GM19468 (cell line): ENCODE results near the gene KRT6B.
"Not testable (repeated sequence)": the region's sequence is repeated elsewhere in the genome, so short reads cannot be mapped to it uniquely, and the experiment has no call there.

Experiments used
- ATAC-seq: cut with Tn5 transposase; IDR thresholded peaks from one replicate; pipeline ENCODE4 v1.9.1; 2021; ENCODE audit warnings: mild to moderate bottlenecking, moderate library complexity, moderate number of reproducible peaks; ENCODE audit not compliant: unreplicated experiment; ENCODE audit errors: extremely low read depth

KRT6B gene

DNA sequence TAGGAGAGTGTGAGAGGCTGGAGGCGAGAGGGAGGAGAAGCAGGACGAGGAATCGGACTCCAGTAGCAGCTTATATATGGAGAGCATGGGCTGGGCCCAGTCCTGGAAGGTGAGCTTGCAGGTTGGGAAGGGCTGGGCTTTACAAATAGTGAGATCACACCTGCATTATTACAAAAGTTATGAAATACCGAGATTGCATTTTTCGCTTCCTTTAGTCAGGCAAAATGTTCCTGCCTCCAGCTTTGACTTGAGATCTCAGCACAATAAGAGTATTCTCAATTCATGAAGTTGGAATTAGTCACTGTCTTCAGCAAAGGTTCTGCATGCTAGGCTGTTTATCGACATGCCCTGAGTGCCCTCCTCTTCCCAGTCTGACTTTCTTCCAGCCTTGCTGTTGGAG is at the start of gene KRT6B:
KRT6B (minus strand) TSS at position 46 of the 400 bp plus-strand sequence. CDS start 68 bp downstream, outside the sequence.
- no peak for ATAC-seq

GRCh38 chr12:52501490-52501889 is 49.5 kb upstream of the KRT6B start:
- no peak for ATAC-seq

DNA sequence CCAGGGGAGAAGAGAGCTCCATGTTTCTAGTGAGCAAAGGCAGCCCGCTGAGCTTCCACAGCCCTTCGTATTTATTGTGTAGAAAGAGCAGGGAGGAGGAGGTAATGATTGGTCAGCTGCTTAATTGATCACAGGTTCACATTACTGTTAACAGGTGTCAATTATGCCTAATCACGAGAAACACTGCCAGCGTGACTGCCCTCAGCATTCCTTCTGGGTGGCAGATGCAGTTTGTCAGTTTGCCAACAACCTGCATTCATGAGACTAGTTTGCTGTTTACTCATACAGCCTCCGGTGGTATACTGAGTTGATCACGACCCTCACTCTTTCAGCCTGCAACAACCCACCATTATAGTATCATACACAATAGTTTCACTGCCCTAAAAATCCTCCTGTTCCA is 48.6 kb upstream of the KRT6B start:
- ATAC-seq, result not testable (repeated sequence)

DNA sequence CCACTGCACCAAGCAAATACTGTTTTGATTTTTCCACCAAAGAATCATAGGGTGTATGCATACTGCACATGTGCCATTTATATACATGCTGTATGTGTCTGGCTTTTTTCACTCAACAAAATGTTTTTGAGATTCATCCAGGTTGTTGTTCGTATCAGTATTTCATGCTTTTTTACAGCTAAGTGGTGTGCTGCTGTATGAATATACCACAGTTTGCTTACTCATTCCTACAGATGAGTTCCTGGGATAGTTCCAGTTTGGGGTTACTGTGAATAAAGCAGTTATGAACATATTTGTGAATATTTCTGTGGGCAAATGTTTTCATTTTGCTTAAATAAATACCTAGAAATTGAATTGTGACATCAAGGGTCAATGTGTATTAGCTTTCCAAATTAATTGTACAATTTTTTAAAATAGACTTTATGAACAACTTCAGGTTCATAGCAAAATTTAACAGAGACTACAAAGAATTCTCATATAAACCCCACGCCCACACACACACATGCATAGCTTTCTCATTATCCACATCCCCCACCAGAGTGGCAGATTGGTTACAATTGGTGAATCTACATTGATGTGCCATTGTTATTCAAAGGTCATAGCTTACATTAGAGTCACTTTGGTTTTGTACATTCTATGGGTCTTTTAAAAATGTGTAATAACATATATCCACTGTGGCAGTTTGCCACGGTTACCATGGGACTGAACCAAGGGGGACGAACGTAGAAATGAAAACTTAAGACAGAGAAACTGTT is 48.0 kb upstream of the KRT6B start:
- ATAC-seq, result no peak

DNA sequence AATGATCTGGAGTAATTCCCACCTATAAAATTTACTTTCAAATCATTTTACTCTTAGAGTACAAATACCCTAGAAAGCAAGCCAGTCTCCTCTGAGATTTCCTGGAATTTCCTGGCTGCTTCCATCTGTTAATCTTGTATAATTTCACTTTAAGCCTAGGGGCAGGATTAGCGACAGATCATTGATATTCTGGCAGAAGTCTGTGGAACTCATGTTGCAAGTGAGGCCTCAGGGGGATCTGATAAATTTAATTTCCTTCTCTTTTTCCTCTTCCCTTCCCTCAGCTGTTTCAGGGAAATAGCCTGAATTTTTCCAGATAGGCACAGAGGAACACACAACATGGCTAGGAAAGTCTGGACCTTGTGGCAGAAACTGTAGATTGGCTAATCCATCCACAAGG is 47.0 kb upstream of the KRT6B start:
- no peak for ATAC-seq

DNA sequence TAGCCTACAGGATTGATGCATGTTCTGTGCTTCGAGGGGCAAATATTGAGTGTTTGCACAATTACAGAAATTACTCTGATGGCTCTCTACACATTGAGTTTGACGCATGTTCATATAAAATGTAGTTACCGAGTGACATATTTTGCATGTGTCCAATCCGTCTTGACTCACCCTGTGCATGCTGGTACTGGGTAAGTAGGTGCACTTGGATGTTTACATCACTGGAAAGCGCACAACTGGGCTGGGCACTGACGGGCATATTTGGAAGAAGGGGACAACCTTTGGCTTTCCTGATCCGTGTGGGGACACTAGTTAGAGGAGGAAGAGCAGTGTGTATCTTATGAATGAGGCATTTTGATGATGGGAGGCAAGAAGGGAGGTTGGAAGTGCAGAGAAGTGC is 46.0 kb upstream of the KRT6B start:
- ATAC-seq, result no peak

- no peak for ATAC-seq
These were observed 44.7 kb upstream of the KRT6B start for GRCh38 chr12:52496590-52497071.

GRCh38 chr12:52496054-52496453 is 44.1 kb upstream of the KRT6B start:
- no peak for ATAC-seq

DNA sequence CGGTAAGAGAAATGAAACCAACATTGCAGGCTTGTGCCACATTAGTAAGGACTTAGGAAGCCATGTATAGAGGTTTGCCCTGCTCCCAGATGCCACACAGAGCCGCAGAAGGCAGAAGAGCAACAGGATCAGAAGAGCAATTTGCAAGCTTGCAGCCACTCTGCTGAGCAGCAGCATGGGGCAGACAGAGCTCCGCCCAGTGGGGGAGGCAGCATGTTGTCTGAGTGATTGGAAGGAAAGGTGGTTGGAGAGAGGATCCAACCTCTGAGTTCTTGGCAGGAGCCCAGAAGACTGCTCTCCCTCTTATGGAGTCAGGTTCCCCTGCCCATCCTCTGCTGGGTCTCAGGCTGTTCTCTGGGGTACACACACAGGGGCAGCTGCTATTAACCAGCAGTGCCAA is 43.4 kb upstream of the KRT6B start:
- no peak for ATAC-seq

DNA sequence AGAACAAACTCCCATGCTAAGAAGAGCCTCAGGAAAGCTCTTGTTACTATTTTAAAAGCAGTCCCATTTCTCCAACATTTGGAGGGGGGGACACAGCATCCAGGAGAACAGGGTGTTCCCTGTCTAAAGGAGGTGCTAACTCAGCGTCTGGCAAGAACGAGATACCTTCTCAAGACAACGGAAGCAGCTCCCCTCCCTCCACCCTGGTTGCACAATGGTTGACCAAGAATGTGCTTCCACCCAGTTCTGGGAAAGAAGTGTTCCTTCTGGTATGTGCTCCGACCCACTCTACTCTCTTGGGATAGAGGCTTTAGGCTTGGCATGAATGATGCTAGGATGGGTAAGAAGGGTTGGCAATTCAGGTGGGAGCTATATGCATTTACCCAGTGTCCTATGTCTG is 42.6 kb upstream of the KRT6B start:
- ATAC-seq, result no peak

GRCh38 chr12:52494100-52494499 is 42.2 kb upstream of the KRT6B start:
- no peak for ATAC-seq

GRCh38 chr12:52493172-52493571 is 41.2 kb upstream of the KRT6B start, which contains the start of gene KRT6A:
KRT6A (minus strand) TSS chr12:52493257; CDS start chr12:52493188, 69 bp downstream.
- no peak for ATAC-seq

GRCh38 chr12:52492405-52492804 is 40.5 kb upstream of the KRT6B start:
- ATAC-seq, result not testable (repeated sequence)

GRCh38 chr12:52491495-52491894 is 39.5 kb upstream of the KRT6B start:
- not testable (repeated sequence) for ATAC-seq

GRCh38 chr12:52488736-52489135 is 36.8 kb upstream of the KRT6B start:
- ATAC-seq, result no peak

GRCh38 chr12:52487744-52488443 is 35.9 kb upstream of the KRT6B start:
- ATAC-seq, result not testable (repeated sequence)

DNA sequence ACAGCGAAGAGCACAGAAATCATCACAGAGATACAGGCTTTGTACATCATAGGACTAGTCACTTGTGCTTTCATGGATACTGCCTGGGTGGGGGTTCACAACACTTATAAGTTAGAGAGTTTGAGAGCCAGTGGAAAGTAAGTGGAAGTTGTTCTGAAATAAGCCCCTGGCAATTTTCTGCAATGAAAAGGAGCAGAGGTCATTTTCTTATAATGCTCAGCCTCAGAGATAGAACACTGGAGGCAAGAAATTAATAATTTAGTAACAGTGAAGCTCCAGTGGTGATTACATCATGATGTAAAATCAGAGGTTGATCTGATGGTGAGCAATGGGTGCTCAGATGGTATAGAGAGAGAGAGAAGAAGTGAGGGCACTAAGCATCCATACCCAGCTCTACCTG is 35.3 kb upstream of the KRT6B start:
- no peak for ATAC-seq

DNA sequence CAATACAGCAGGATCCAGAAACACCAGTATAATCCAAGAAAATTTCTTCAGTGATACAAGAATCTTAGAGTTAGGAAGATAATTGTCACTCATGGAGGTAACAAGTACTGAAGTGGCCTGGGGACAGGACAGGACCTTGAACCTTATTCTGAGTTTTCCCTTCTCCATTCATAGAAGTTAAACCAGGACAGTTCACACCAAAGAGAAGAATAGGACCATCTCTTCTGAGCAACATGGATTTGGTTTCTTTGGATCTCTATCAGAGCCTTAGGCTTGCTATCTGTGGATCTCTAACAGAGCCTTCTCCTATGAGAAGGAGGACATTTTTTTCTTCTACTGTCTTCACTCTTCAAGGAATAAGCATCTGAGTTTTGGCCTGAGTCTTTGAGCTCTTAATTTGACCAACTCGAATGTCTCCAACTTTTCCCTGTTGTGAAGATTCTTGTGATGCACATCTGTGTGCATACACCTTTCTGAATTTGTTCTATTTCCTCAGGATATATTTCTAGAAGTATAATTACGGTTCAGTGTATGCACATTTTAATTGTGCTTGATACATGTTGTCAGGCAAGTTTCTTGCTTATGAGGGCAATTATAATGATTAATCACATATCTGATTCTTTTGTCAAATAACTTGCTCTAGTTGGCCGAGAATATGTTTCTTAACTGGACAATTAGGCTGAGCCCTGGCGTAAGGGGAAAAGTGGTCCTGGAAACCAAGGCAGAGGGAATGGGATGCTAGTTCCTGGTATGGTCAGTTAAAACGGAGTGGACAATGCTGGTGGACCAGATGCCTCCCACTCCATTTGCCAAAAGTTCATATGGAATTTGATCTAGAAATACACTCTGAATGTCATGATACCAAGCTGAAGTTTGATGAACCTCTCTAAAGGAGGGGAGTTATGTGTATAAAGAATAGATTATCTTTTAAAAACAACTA is 34.5 kb upstream of the KRT6B start:
- no peak for ATAC-seq

DNA sequence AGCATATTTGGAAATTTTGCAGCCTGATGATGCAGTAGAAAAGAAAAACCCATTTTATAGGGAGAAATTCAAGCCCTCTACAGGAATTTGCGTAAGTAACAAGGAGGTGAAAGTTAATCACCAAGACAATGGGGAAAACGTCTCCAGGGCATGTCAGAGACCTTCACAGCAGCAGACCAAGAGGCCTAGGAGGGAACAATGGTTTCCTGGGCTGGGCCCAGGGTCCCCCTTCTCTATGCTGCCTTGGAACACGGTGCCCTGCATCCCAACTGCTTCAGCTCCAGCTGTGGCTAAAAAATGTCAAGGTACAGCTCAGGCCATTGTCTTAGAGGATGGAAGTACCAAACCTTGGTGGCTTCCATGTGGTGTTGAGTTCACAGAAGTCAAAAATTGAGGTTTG is 28.1 kb upstream of the KRT6B start:
- ATAC-seq, result no peak

- ATAC-seq, result no peak
These were observed 25.7 kb upstream of the KRT6B start for GRCh38 chr12:52477651-52478050.
